Activated naive CD8-positive, alpha-beta T cell treated with anti-CD3 and anti-CD28 coated beads for 36 hours (primary cell): ENCODE measurements around the gene NFATC3. TPM values are rescaled to one million over a fixed set of nuclear protein-coding genes. Genes with fewer than 3 reads are reported as not detected.

Source experiments
- DNase-seq: peaks from one replicate; pipeline ENCODE4 v3.0.0; 2021
- H3K27ac Mint-ChIP-seq: one replicate; pipeline ENCODE4 v1.8.0; 2022; ENCODE audit warnings: mild to moderate bottlenecking, moderate library complexity, mixed read lengths
- H3K27me3 Mint-ChIP-seq: one replicate; pipeline ENCODE4 v1.8.0; 2022; ENCODE audit warnings: mild to moderate bottlenecking, mixed read lengths
- H3K36me3 Mint-ChIP-seq: one replicate; pipeline ENCODE4 v1.8.0; 2021; ENCODE audit warnings: mild to moderate bottlenecking, mixed read lengths
- H3K4me1 Mint-ChIP-seq: one replicate; pipeline ENCODE4 v1.8.0; 2021; ENCODE audit warnings: mixed read lengths
- H3K4me3 Mint-ChIP-seq: one replicate; pipeline ENCODE4 v1.8.0; 2022; ENCODE audit warnings: mild to moderate bottlenecking, moderate library complexity, mixed read lengths
- H3K9me3 Mint-ChIP-seq: one replicate; pipeline ENCODE4 v1.8.0; 2022; ENCODE audit warnings: mixed read lengths
- total RNA-seq, 2 experiments: library from RNA; stranded (reverse); gene quantifications; one replicate each; pipeline ENCODE4 v1.2.3, GENCODE V29; 2021

The NFATC3 gene
- total RNA-seq, 2 experiments from 2014 or later = 76.3 to 79.2 TPM

DNA sequence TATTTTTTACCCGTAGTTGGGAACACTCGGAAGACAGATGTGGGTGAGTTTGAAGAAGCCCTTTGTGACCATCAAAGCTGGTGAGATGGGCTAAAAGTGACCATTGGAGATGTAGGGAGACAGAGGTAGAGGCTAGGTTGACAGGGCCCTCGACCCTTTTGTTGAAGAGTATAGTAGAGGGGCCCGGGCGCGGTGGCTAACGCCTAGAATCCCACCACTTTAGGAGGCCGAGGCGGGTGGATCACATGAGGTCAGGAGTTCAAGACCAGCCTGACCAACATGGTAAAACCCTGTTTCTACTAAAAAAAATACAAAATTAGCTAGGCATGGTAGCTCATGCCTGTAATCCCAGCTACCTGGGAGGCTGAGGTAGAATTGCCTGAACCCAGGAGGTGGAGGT is 16.2 kb upstream of the NFATC3 start:
- H3K27me3 Mint-ChIP-seq = no peaks in the 10 kb centered on the region
- H3K4me3 Mint-ChIP-seq = no peak overlapping the region
- peaks cover 50% of the 10 kb centered on the region for H3K4me1 Mint-ChIP-seq
- H3K27ac Mint-ChIP-seq = peak overlapping the region; percentile 45
- no peak for DNase-seq
- H3K9me3 Mint-ChIP-seq = no peaks in the 10 kb centered on the region
- H3K36me3 Mint-ChIP-seq = peaks cover 45% of the 10 kb centered on the region

DNA sequence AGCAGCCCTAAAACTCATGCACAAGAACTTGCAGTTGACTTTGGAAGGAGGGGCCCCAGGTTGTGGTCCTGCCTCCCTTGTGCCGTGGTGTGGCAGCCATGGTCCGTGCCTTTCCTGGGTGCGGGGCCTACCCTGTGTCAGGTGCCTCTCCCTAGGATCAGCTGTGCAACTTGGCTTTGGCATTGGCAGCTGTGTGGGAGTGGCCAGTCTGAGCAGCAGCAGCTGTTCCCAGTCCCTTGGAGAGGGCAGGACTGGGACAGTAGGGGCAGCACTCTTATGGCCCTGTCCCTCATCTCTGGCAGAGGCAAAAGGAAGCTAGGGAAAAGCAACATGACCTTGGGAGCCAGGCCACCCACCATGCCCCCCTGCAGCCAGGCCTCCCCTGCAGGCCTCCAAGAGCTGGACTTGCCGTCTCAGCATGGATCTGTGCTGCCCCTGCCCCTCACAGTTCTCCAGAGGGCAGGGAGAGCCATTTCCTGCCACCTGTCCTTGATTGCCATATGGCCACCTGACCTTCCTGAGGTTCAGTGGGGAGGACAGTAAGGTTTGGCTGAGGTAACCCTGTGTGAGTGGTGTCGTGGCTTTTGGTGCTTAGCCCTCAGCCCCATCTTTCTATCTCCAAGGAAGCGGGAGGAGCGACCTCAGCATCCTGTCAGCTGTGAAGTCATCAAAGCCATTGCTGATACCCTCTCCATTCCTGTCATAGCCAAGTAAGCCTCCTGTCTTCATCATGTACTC is 15.5 kb upstream of the NFATC3 start:
- peak overlapping the region; percentile 92 for H3K27ac Mint-ChIP-seq
- H3K27me3 Mint-ChIP-seq = no peaks in the 10 kb centered on the region
- H3K4me3 Mint-ChIP-seq = no peak overlapping the region
- H3K36me3 Mint-ChIP-seq = peaks cover 47% of the 10 kb centered on the region
- H3K4me1 Mint-ChIP-seq = peaks cover 50% of the 10 kb centered on the region
- DNase-seq = no peak
- H3K9me3 Mint-ChIP-seq = no peaks in the 10 kb centered on the region

DNA sequence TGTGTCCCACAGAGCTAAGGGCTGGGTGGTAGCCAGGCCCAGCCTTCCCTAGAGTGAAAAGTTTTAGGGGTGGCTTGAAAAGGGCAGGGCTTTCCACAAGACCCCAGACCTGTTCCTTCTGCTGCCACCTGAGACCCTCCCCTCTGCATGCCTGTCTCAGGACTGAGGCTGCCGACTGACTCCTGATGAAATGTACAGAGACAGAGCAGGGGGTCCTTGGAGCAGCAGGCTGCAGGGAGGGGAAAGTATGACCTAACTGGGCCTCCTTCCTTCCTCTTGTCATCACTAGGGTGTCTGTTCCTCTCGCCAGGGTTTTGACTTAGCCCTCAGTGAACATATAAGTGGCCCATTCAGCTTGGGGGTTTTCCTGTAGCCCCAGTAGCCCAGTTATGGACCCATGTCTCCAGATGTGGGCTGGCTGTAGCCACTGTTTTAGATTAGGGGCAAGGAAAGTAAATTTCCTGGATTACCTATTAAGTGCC is 14.9 kb upstream of the NFATC3 start:
- Mint-ChIP-seq H3K4me1 (peaks cover 52% of the 10 kb centered on the region), H3K27me3 (no peaks in the 10 kb centered on the region), H3K36me3 (peaks cover 53% of the 10 kb centered on the region), H3K27ac (peak overlapping the region; percentile 92), H3K4me3 (peak overlapping the region; percentile 32), H3K9me3 (no peaks in the 10 kb centered on the region)
- no peak for DNase-seq

DNA sequence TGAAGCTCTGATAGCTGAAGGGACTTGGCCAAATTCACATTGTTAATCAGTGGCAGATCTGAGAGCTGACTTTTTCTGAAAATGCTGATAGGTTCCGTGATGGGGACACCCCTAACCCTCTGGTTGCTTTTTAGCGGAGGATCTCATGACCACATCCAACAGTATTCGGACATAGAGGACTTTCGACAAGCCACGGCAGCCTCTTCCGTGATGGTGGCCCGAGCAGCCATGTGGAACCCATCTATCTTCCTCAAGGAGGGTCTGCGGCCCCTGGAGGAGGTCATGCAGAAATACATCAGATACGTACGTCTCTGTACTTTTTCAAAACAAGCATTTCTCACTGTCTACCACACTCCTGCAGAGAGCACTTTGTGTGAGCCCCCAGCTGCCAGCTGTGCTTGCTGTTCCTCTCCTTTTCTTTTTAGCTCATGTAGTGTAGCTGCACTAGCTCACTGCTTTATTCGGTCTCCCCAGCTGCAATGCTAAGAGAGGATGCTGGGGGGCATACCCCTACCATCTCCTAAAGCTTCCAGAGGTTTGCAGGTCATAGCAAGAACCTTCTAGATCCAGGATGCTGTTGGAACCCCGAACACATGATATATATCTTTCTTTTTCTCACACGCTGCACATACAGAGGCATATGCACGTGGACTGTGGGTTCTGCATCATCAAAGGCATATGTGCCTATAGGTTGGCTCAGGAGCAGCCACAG is 14.2 kb upstream of the NFATC3 start:
- H3K27me3 Mint-ChIP-seq = no peaks in the 10 kb centered on the region
- no peak for DNase-seq
- H3K4me3 Mint-ChIP-seq = peak overlapping the region; percentile 32
- H3K27ac Mint-ChIP-seq = peak overlapping the region; percentile 92
- H3K4me1 Mint-ChIP-seq = peaks cover 58% of the 10 kb centered on the region
- peaks cover 56% of the 10 kb centered on the region for H3K36me3 Mint-ChIP-seq
- H3K9me3 Mint-ChIP-seq = no peaks in the 10 kb centered on the region

DNA sequence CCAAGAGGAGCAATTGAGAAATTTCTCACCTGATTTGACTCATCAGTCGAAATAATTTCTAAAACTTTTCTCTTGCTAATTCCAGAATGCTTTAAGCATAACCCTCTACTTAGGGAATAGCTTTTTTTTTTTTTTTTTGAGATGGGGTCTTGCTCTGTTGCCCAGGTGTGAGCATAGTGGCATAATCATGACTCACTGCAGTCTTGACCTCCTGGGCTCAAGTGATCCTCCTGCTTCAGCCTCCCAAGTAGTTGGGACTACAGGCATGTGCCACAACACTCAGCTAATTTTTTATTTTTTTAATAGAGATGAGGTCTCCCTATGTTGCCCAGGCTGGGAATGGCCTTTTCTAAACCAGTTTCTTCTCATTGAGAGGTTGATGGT is 13.7 kb upstream of the NFATC3 start:
- no peaks in the 10 kb centered on the region for H3K27me3 Mint-ChIP-seq
- H3K36me3 Mint-ChIP-seq = peaks cover 61% of the 10 kb centered on the region
- peaks cover 60% of the 10 kb centered on the region for H3K4me1 Mint-ChIP-seq
- peak overlapping the region; percentile 92 for H3K27ac Mint-ChIP-seq
- H3K4me3 Mint-ChIP-seq = no peak overlapping the region
- H3K9me3 Mint-ChIP-seq = no peaks in the 10 kb centered on the region
- no peak for DNase-seq

DNA sequence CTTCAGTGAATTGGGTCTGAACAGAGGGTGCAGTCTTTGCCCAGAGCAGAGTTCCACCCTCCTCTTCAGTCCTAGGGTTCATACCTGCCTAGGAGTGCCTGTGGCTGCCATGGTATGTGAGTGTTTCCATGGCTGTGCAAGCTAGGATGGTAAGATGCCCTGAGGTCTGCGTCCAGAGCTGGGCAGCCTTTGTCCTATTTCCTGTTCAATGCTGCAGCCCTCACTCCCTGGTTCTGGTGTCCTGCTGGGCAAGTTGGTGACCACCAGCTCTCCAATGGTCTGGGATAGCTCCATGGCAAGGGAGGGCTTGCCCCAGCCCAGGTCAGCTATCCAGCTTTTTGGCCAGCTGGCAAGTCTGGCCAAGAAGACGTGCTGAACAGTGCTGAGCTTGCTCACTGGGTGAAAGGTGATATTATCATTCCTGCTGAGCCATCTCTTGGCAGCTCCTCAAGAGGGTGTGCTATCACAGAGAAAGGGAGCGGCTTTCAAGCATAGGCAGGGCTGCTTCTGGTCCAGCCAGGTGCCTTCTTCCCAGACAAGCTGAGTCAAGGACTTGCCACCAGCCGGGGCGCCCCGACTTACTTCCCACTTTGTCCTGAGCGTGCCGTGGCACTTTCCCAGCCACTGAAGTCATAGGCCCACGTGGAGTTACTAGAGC is 13.0 kb upstream of the NFATC3 start:
- no peak overlapping the region for H3K4me3 Mint-ChIP-seq
- no peaks in the 10 kb centered on the region for H3K27me3 Mint-ChIP-seq
- H3K36me3 Mint-ChIP-seq = peaks cover 65% of the 10 kb centered on the region
- peaks cover 60% of the 10 kb centered on the region for H3K4me1 Mint-ChIP-seq
- DNase-seq = no peak
- H3K27ac Mint-ChIP-seq = no peak overlapping the region
- no peaks in the 10 kb centered on the region for H3K9me3 Mint-ChIP-seq

DNA sequence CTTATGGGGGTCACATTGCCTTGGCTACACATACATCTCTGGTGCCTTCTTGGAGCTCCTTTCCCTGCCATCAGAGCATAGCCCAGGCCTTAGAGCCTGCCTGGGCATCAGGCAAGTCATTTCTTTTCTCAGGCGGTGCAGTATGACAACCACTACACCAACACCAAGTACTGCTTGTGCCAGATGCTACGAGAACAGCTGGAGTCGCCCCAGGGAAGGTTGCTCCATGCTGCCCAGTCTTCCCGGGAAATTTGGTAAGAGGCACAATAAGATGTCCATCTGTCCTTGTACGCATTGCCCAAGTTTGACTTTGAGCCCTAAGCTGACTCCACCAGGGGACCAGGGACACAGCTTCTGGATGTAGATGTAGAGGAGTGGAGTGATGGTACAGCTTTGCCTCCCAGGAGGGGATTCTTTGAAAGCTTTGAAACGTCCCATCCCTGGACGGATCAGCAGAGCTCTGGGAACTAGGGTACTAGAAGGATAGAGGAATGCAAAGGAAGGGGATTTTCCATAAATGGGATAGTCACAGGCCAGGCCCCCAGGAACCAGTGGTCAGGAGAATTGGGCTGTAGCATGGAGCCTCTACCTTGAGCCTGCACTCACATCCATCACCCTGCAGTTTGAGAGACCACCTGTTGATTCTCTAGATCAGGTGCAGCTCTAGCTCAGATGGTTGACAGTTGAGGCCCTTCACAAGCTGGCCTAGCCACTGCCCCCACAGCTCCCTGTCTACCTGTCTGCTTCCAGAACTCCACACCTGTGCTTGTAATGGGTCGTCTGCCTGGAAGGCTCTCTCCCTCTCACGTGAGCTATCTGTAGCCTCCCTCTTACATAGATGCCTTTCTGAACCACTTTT is 11.0 kb upstream of the NFATC3 start:
- Mint-ChIP-seq H3K4me3 (peak overlapping the region; percentile 40), H3K4me1 (peaks cover 69% of the 10 kb centered on the region), H3K27me3 (no peaks in the 10 kb centered on the region), H3K9me3 (no peaks in the 10 kb centered on the region), H3K36me3 (peaks cover 74% of the 10 kb centered on the region), H3K27ac (peak overlapping the region; percentile 86)
- DNase-seq = no peak

DNA sequence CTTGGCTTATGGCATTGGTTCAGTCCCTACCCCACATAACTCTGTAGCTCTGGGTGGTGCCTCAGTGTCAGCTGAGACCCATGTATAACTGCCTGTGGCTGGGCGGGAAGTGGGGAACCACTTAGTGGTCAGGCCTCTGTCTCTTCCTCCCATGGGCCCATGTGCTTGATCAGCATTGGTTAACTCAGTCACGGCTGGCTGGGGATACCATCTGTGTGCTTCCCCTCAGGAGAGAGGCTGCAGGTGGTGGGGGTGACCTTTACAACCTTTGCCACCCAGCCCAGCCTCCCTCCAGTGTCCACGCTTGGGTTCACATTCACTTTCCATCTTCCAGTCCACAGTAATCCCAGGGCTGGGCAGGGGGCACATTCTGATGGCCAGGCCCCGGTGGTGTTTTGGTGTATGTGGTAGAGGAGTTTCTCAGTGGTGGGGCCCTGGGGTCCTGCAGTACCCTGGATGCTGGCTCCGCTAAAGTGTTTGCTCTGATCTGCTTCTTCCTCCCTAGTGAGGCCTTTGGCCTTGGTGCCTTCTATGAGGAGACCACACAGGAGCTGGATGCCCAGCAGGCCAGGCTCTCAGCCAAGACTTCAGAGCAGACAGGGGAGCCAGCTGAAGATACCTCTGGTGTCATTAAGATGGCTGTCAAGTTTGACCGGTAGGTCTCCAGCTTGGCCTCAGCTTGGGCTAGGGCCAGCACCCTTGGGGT is 10.2 kb upstream of the NFATC3 start:
- Mint-ChIP-seq H3K9me3 (no peaks in the 10 kb centered on the region), H3K4me3 (peak overlapping the region; percentile 40), H3K4me1 (peaks cover 69% of the 10 kb centered on the region), H3K36me3 (peaks cover 74% of the 10 kb centered on the region), H3K27ac (peak overlapping the region; percentile 86), H3K27me3 (no peaks in the 10 kb centered on the region)
- peak; percentile 70 for DNase-seq

DNA sequence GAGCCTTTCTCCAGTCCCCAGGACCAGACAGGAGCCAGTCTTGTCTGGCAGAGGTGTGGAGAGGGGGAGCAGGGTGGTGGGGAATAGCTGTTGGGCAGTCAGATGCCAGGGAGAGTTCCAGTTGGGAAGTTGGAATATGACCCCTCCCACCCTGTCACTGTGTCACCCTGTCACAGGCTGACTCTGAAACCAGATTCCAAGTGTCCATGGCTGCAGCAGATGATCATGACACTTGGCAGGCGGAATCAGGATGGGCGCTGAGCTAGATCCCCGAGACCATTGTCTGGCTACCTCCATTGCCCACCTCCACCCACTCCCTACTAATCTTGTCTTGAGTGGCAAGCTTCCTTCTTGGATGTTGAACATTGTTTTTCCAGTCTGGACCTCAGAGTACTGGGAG is 9.2 kb upstream of the NFATC3 start:
- no peak for DNase-seq
- H3K4me3 Mint-ChIP-seq = no peak overlapping the region
- peak overlapping the region; percentile 86 for H3K27ac Mint-ChIP-seq
- H3K9me3 Mint-ChIP-seq = no peaks in the 10 kb centered on the region
- peaks cover 65% of the 10 kb centered on the region for H3K4me1 Mint-ChIP-seq
- H3K27me3 Mint-ChIP-seq = no peaks in the 10 kb centered on the region
- H3K36me3 Mint-ChIP-seq = peaks cover 65% of the 10 kb centered on the region

DNA sequence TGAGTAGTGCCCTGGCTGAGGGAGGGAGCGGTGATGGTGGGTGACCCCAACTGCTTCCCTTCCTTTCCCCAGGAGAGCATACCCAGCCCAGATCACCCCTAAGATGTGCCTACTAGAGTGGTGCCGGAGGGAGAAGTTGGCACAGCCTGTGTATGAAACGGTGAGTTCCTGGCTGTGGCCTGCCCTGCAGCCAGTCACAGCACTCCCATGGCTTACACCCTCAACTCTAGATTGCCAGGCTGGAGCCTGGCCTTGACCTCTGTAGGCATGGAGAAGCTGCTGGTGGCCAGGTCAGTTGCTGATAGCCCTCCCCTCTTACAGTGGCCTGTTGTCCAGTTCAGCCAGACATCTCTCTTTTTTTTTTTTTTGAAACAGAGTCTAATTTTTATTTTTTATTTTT is 8.6 kb upstream of the NFATC3 start:
- H3K4me1 Mint-ChIP-seq = peaks cover 67% of the 10 kb centered on the region
- H3K27me3 Mint-ChIP-seq = no peaks in the 10 kb centered on the region
- no peak for DNase-seq
- peak overlapping the region; percentile 74 for H3K27ac Mint-ChIP-seq
- H3K9me3 Mint-ChIP-seq = no peaks in the 10 kb centered on the region
- peaks cover 63% of the 10 kb centered on the region for H3K36me3 Mint-ChIP-seq
- H3K4me3 Mint-ChIP-seq = no peak overlapping the region

DNA sequence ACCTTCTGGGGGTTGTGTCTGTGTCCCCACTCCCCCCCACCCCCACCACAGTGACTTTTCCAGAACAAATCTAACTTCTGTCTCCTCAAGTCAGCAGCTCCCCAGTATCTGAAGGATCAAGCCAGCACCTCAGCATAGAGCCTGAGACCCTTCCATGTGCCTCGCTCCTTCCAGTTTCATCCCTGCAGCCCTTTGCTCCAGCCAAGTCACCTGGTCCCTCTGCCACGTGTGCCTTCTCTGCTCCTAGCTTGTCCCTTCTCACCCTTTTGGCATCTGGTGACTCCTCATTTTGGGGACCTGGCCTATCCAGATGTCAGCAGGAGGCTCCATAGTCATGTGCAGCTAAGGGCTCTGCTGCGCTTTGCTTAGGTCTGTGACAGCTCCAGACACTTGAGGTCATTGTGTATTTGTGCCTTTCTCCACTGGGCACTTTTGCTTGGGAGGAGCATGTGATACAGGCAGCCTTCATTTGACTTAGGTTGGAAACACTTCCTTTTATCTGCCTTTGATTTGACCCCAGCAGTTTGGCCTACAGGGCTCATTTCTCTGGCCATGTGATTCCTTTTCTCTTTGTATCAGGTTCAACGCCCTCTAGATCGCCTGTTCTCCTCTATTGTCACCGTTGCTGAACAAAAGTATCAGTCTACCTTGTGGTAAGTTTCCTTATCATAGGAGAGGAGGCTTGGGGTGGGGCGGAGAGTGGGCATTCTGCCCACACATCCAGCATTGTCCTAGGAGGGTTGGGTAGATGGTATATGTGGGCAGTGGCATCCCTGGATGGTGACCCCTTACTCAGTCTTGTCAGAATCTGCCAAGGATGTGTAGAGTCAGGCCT is 7.1 kb upstream of the NFATC3 start:
- no peak for DNase-seq
- Mint-ChIP-seq H3K9me3 (no peaks in the 10 kb centered on the region), H3K4me3 (no peak overlapping the region), H3K4me1 (peaks cover 78% of the 10 kb centered on the region), H3K27me3 (no peaks in the 10 kb centered on the region), H3K27ac (peak overlapping the region; percentile 96), H3K36me3 (peaks cover 55% of the 10 kb centered on the region)

DNA sequence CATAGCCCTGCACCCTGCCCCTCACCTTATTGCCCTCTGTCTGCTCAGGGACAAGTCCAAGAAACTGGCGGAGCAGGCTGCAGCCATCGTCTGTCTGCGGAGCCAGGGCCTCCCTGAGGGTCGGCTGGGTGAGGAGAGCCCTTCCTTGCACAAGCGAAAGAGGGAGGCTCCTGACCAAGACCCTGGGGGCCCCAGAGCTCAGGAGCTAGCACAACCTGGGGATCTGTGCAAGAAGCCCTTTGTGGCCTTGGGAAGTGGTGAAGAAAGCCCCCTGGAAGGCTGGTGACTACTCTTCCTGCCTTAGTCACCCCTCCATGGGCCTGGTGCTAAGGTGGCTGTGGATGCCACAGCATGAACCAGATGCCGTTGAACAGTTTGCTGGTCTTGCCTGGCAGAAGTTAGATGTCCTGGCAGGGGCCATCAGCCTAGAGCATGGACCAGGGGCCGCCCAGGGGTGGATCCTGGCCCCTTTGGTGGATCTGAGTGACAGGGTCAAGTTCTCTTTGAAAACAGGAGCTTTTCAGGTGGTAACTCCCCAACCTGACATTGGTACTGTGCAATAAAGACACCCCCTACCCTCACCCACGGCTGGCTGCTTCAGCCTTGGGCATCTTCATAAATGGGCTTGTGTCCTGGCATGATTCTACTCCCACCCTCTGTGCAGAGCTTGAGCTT is 6.3 kb upstream of the NFATC3 start:
- Mint-ChIP-seq H3K36me3 (peaks cover 54% of the 10 kb centered on the region), H3K27ac (peak overlapping the region; percentile 96), H3K27me3 (no peaks in the 10 kb centered on the region), H3K4me3 (peak overlapping the region; percentile 61), H3K4me1 (peaks cover 82% of the 10 kb centered on the region), H3K9me3 (no peaks in the 10 kb centered on the region)
- no peak for DNase-seq

DNA sequence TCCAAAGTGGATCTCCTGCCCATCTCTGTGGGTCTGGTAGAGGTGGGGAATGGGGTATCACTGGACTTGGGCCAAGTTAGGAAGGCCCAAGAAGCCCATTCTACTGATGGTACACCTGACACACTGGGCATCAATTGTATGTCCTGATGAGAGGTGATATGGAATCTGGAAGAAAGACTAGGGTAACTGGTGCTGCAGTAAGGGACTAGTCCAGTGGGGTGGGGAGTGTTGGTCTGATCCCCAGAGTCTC is 5.9 kb upstream of the NFATC3 start:
- Mint-ChIP-seq H3K27ac (peak overlapping the region; percentile 96), H3K9me3 (no peaks in the 10 kb centered on the region), H3K36me3 (peaks cover 50% of the 10 kb centered on the region), H3K4me1 (peaks cover 82% of the 10 kb centered on the region), H3K27me3 (no peaks in the 10 kb centered on the region), H3K4me3 (peak overlapping the region; percentile 61)
- DNase-seq = no peak
